H1 (cell line): ENCODE data around the gene GLRX3. TPM values are rescaled to one million over a fixed set of nuclear protein-coding genes. Genes with fewer than 3 reads are reported as not detected.

Experiments
- CTCF ChIA-PET: fragments of 300-600 bp; sonication (Branson Sonifier 250); formaldehyde crosslinking; loops from one replicate; lab custom pipeline; 2021; ENCODE audit not compliant: partially characterized antibody; lab: Charles Lee
- POLR2A ChIA-PET: fragments of 300-600 bp; sonication (Branson Sonifier 250); formaldehyde crosslinking; loops from one replicate; lab custom pipeline; 2021; ENCODE audit warnings: inconsistent platforms; ENCODE audit not compliant: partially characterized antibody; lab: Charles Lee
- DNase-seq, 2 experiments: peaks; one replicate each; pipeline versions ENCODE4 v3.0.0 to v3.0.0-alpha.2; 2010 to 2022; ENCODE audit warnings: low spot score in 2 of 2, low read depth in 1 of 2, mixed read lengths in 1 of 2
- FAIRE-seq: peaks from 2 replicates; lab custom pipeline; 2011; peaks lifted over from hg19 to GRCh38; lab: Jason Lieb, UNC
- H2AFZ ChIP-seq: 2 replicates; pipeline ENCODE4 v1.8.1; 2012; ENCODE audit warnings: low read length, inconsistent platforms
- H2AK5ac ChIP-seq: 2 replicates; pipeline ENCODE4 v1.6.1; 2013; ENCODE audit warnings: low read depth, low read length
- H2BK120ac ChIP-seq: replicated peaks from 2 replicates; pipeline ENCODE3; 2013; ENCODE audit warnings: low read depth, low read length, inconsistent platforms
- H2BK12ac ChIP-seq: 2 replicates; pipeline ENCODE4 v1.6.1; 2013; ENCODE audit warnings: low read depth, low read length
- H2BK15ac ChIP-seq: 2 replicates; pipeline ENCODE4 v1.6.1; 2013; ENCODE audit warnings: low read length
- H2BK20ac ChIP-seq: 2 replicates; pipeline ENCODE4 v1.6.1; 2013; ENCODE audit warnings: low read length
- H2BK5ac ChIP-seq: 2 replicates; pipeline ENCODE4 v1.6.1; 2013; ENCODE audit warnings: low read depth, low read length
- H3K14ac ChIP-seq: 2 replicates; pipeline ENCODE4 v1.6.1; 2013; ENCODE audit warnings: inconsistent platforms; ENCODE audit not compliant: insufficient read length
- H3K18ac ChIP-seq: 2 replicates; pipeline ENCODE4 v1.6.1; 2013; ENCODE audit warnings: low read length; ENCODE audit errors: extremely low read depth
- H3K23ac ChIP-seq: 2 replicates; pipeline ENCODE4 v1.6.1; 2013; ENCODE audit warnings: inconsistent platforms; ENCODE audit not compliant: insufficient read length
- H3K23me2 ChIP-seq: 2 replicates; pipeline ENCODE4 v1.6.1; 2013; ENCODE audit warnings: low read depth, low read length
- H3K27ac ChIP-seq: 2 replicates; pipeline ENCODE4 v1.6.1; 2011; ENCODE audit warnings: low read depth, low read length, inconsistent platforms
- H3K27me3 ChIP-seq, 4 experiments: replicated peaks in 1 of 4; 1 replicate in 1 of 4; 2 replicates in 3 of 4; pipeline versions ENCODE4 v1.6.1 to v1.8.1; 2011 to 2013; ENCODE audit warnings: low read length in 3 of 4, mild to moderate bottlenecking in 3 of 4, inconsistent platforms in 2 of 4, mixed read lengths in 2 of 4, moderate library complexity in 1 of 4; ENCODE audit not compliant: control insufficient read depth in 3 of 4, insufficient read depth in 3 of 4; ENCODE audit errors: extremely low read depth in 1 of 4
- H3K36me3 ChIP-seq, 4 experiments: 2 replicates each; pipeline versions ENCODE4 v1.6.1 to v1.8.1; 2011 to 2013; ENCODE audit warnings: mild to moderate bottlenecking in 4 of 4, low read length in 3 of 4, moderate library complexity in 2 of 4, control low read depth in 1 of 4, inconsistent platforms in 1 of 4; ENCODE audit not compliant: insufficient read depth in 4 of 4, control insufficient read depth in 2 of 4
- H3K4ac ChIP-seq: replicated peaks from 2 replicates; pipeline ENCODE3; 2013; ENCODE audit warnings: low read length, low read depth, mixed read lengths, inconsistent platforms; ENCODE audit not compliant: insufficient read length
- H3K4me1 ChIP-seq, 4 experiments: replicated peaks in 1 of 4; 1 replicate in 1 of 4; 2 replicates in 3 of 4; pipeline versions ENCODE4 v1.6.1 to v1.8.1; 2011 to 2013; ENCODE audit warnings: low read length in 3 of 4, inconsistent platforms in 2 of 4, mixed read lengths in 1 of 4; ENCODE audit not compliant: insufficient read depth in 4 of 4, control insufficient read depth in 3 of 4
- H3K4me2 ChIP-seq, 2 experiments: 2 replicates each; pipeline versions ENCODE4 v1.6.1 to v1.8.1; 2011 to 2013; ENCODE audit warnings: low read depth in 2 of 2, low read length in 2 of 2, control low read depth in 1 of 2, inconsistent platforms in 1 of 2, mild to moderate bottlenecking in 1 of 2; ENCODE audit not compliant: insufficient read depth in 1 of 2
- H3K4me3 ChIP-seq, 4 experiments: fragments of 200-600, 300-600 bp in 1 of 4; sonication (generic), shearing (Covaris generic), sonication (Bioruptor Twin) in 1 of 4; 2 replicates each; pipeline versions ENCODE4 v1.5.1 to v1.8.1; 2011 to 2016; ENCODE audit warnings: low read length in 4 of 4, low read depth in 3 of 4, control low read depth in 2 of 4, inconsistent platforms in 2 of 4, mild to moderate bottlenecking in 2 of 4, mixed read lengths in 1 of 4, moderate library complexity in 1 of 4; ENCODE audit not compliant: insufficient read depth in 2 of 4; ENCODE audit errors: extremely low read depth in 1 of 4
- H3K56ac ChIP-seq: replicated peaks from 2 replicates; pipeline ENCODE3; 2013; ENCODE audit warnings: low read depth, mild to moderate bottlenecking, mixed read lengths, low read length, inconsistent platforms; ENCODE audit not compliant: insufficient read length
- H3K79me1 ChIP-seq: 2 replicates; pipeline ENCODE4 v1.6.1; 2013; ENCODE audit warnings: low read depth, low read length, control low read depth
- H3K79me2 ChIP-seq, 2 experiments: 2 replicates each; pipeline versions ENCODE4 v1.6.1 to v1.8.1; 2012 to 2013; ENCODE audit warnings: low read length in 2 of 2, mild to moderate bottlenecking in 2 of 2, inconsistent platforms in 1 of 2; ENCODE audit not compliant: insufficient read depth in 2 of 2, control insufficient read depth in 1 of 2
- H3K9ac ChIP-seq, 4 experiments: replicated peaks in 1 of 4; 1 replicate in 1 of 4; 2 replicates in 3 of 4; pipeline versions ENCODE4 v1.6.1 to v1.8.1; 2011 to 2013; ENCODE audit warnings: low read depth in 3 of 4, low read length in 3 of 4, control low read depth in 2 of 4, mild to moderate bottlenecking in 2 of 4, moderate library complexity in 2 of 4, inconsistent platforms in 1 of 4; ENCODE audit errors: extremely low read depth in 1 of 4
- H3K9me3 ChIP-seq, 2 experiments: 2 replicates each; pipeline versions ENCODE4 v1.6.1 to v1.8.1; 2012 to 2013; ENCODE audit warnings: mild to moderate bottlenecking in 2 of 2, moderate library complexity in 2 of 2, control low read depth in 1 of 2, inconsistent platforms in 1 of 2, low read depth in 1 of 2, low read length in 1 of 2, mixed read lengths in 1 of 2; ENCODE audit not compliant: insufficient read depth in 2 of 2
- H4K20me1 ChIP-seq, 2 experiments: replicated peaks in 1 of 2; 2 replicates each; pipeline versions ENCODE3 to v1.8.1; 2011 to 2013; ENCODE audit warnings: inconsistent platforms in 2 of 2, low read length in 2 of 2, mild to moderate bottlenecking in 1 of 2; ENCODE audit not compliant: insufficient read depth in 2 of 2, control insufficient read depth in 1 of 2
- H4K5ac ChIP-seq: 2 replicates; pipeline ENCODE4 v1.6.1; 2013; ENCODE audit warnings: low read length, low read depth, mixed read lengths, inconsistent platforms; ENCODE audit not compliant: insufficient read length
- H4K8ac ChIP-seq: 2 replicates; pipeline ENCODE4 v1.8.0; 2013; ENCODE audit warnings: mild to moderate bottlenecking, moderate library complexity, low read length, inconsistent platforms; ENCODE audit not compliant: insufficient read depth; ENCODE audit errors: extremely low read depth
- H4K91ac ChIP-seq: replicated peaks from 2 replicates; pipeline ENCODE3; 2013; ENCODE audit warnings: low read length, mixed read lengths, inconsistent platforms; ENCODE audit not compliant: insufficient read length
- CHD2 ChIP-seq: IDR thresholded peaks from 2 replicates; pipeline ENCODE4 v1.6.1; 2012; ENCODE audit warnings: low read length, improper control_type of control experiment
- CREB1 ChIP-seq: IDR thresholded peaks from 2 replicates; pipeline ENCODE4 v1.6.1; 2012; ENCODE audit warnings: inconsistent platforms
- EZH2 ChIP-seq: fragments of 200-600 bp; sonication (generic); IDR thresholded peaks from 2 replicates; pipeline ENCODE4 v1.7.1; 2012; ENCODE audit warnings: low read depth, mild to moderate bottlenecking, moderate library complexity, low read length, inconsistent platforms; ENCODE audit not compliant: severe bottlenecking
- GABPA ChIP-seq: IDR thresholded peaks from 2 replicates; pipeline ENCODE4 v1.6.1; 2011; ENCODE audit warnings: mild to moderate bottlenecking, low read length, moderate library complexity, borderline replicate concordance; ENCODE audit not compliant: insufficient read depth
- HDAC6 ChIP-seq: IDR thresholded peaks from one replicate; pipeline ENCODE4 v1.7.1; 2012; ENCODE audit warnings: low read depth, mild to moderate bottlenecking, inconsistent platforms, low read length, moderate library complexity
- PHF8 ChIP-seq: fragments of 200-600 bp; sonication (generic); conservative IDR thresholded peaks from 2 replicates; pipeline ENCODE4 v1.7.1; 2012; ENCODE audit warnings: low read depth, mild to moderate bottlenecking, inconsistent platforms, low read length, moderate library complexity
- POLR2AphosphoS5 ChIP-seq: IDR thresholded peaks from 2 replicates; pipeline ENCODE4 v1.6.1; 2011; ENCODE audit warnings: low read depth, low read length
- SRF ChIP-seq: IDR thresholded peaks from 2 replicates; pipeline ENCODE4 v1.6.1; 2011; ENCODE audit warnings: mild to moderate bottlenecking, low read depth, low read length, moderate library complexity
- SUZ12 ChIP-seq: fragments of 200-600 bp; sonication (generic); IDR thresholded peaks from 2 replicates; pipeline ENCODE4 v1.6.1; 2012; ENCODE audit warnings: mild to moderate bottlenecking, inconsistent platforms, low read length, moderate library complexity, mixed read lengths
- YY1 ChIP-seq: IDR thresholded peaks from 2 replicates; pipeline ENCODE4 v1.6.1; 2011; ENCODE audit warnings: low read depth, mild to moderate bottlenecking, low read length
- WGBS, 2 experiments: shearing (Covaris generic) in 1 of 2; methylation state at CpG; one replicate each; pipeline versions ENCODE4 v1.1.6 to v1.1.7; 2013 to 2015; ENCODE audit warnings: low lambda C conversion rate in 2 of 2, mixed read lengths in 2 of 2, inconsistent platforms in 1 of 2, low coverage in 1 of 2, missing lambda C conversion rate in 1 of 2; ENCODE audit not compliant: insufficient replicate concordance in 2 of 2, insufficient coverage in 1 of 2, insufficient read length in 1 of 2; ENCODE audit errors: extremely low coverage in 1 of 2, missing lambda C conversion rate in 1 of 2; 5-methylcytosine and 5-hydroxymethylcytosine counted together
- polyA plus RNA-seq, 7 experiments: library from polyadenylated mRNA; depleted of rRNA in 3 of 7; stranded (reverse) in 5 of 7; unstranded in 2 of 7; fragments of >200 nt in 5 of 7; fragments of 200-250 nt in 2 of 7; gene quantifications; 1 replicate in 5 of 7; 2 replicates in 1 of 7; 4 replicates in 1 of 7; pipeline versions ENCODE4 v1.2.1 to v1.2.3, GENCODE V29; 2011 to 2013; ENCODE audit warnings: missing spikeins in 2 of 7, mixed read lengths in 2 of 7
- total RNA-seq: library from RNA; stranded (reverse); fragmentation: NEBNext Ultra II Directional; extraction: Animal tissue kit (Norgen Biotek cat#: 25700); gene quantifications from 2 replicates; pipeline ENCODE4 v1.2.1, GENCODE V29; 2021

The GLRX3 gene
- total and polyA plus RNA-seq, 2 of the 8 experiments (the other 6 are each of a cell fraction or from before 2014, with no cell fraction given), result 59.9 to 157 TPM

DNA sequence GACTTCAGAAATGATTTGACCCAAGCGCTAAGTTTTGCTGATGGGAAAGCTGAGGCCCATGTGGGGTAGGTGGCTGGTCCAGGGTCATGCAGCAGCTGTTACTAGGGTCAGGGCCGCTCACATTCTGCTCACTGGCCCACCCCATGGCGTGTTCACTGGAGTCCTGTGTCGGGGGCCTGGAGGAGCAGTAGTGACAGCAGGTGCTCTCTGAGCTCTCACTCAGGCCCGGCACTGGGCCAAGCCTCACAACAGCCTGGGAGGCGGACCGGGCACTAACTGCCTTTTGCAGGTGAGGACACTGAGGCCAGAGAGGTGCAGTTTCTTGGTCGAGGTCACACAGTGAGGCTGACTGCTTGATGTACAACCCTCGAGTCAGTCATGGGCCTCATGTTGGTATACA, 82.7 kb downstream of the GLRX3 start:
- ChIA-PET CTCF (interaction anchor here (1.1 to 1.3 kb wide), 2 partner anchors 9 to 127 kb away, joined by 3 read pairs; no protein-coding TSS in a partner anchor), POLR2A (no interaction called here)
- no peak for DNase-seq
- TF ChIP-seq PHF8, result no peak
- no peak for TF ChIP-seq HDAC6
- TF ChIP-seq SUZ12, result no peak
- no peak for TF ChIP-seq YY1
- no peak for TF ChIP-seq POLR2AphosphoS5
- no peak for TF ChIP-seq CHD2
- TF ChIP-seq CREB1, result no peak
- no peak for TF ChIP-seq EZH2
- TF ChIP-seq GABPA, result no peak
- TF ChIP-seq SRF, result no peak

More for the DNA sequence above, 82.7 kb downstream of the GLRX3 start:
- H2BK12ac ChIP-seq, result no peak overlapping the region
- no peaks in the 10 kb centered on the region for H3K36me3 ChIP-seq
- FAIRE-seq, result no peak
- H2BK120ac ChIP-seq, result no peak overlapping the region
- H4K91ac ChIP-seq, result no peak overlapping the region
- H3K9me3 ChIP-seq, result no peaks in the 10 kb centered on the region
- no peaks in the 10 kb centered on the region for H3K27me3 ChIP-seq
- H4K5ac ChIP-seq, result no peak overlapping the region
- H3K27ac ChIP-seq, result no peak overlapping the region
- no peaks in the 10 kb centered on the region for H4K20me1 ChIP-seq
- no peaks in the 10 kb centered on the region for H3K4me1 ChIP-seq
- no peaks in the 10 kb centered on the region for H3K23me2 ChIP-seq
- H3K18ac ChIP-seq, result no peak overlapping the region
- no peak overlapping the region for H2BK5ac ChIP-seq
- WGBS, 2 experiments, result 91% methylated on average over 9 of the region's 9 CpGs; no CpG with 5 or more reads in 1 of the 2 experiments
- no peak overlapping the region for H3K23ac ChIP-seq
- H3K79me1 ChIP-seq, result no peaks in the 10 kb centered on the region
- no peak overlapping the region for H2BK20ac ChIP-seq
- no peak overlapping the region for H4K8ac ChIP-seq
- H3K4me3 ChIP-seq, result no peak overlapping the region
- H3K14ac ChIP-seq, result no peak overlapping the region
- H2BK15ac ChIP-seq, result no peak overlapping the region
- 0 out of 2 replicates have a peak overlapping the region, but pooled peaks have one; percentile 24 for H2AK5ac ChIP-seq
- no peak overlapping the region for H3K9ac ChIP-seq
- H3K79me2 ChIP-seq, result no peaks in the 10 kb centered on the region
- H2AFZ ChIP-seq, result no peak overlapping the region
- H3K56ac ChIP-seq, result no peak overlapping the region
- H3K4ac ChIP-seq, result no peak overlapping the region
- no peak overlapping the region for H3K4me2 ChIP-seq
